GM21360 (cell line): ENCODE measurements around the gene PDSS2.
"Not testable (repeated sequence)": the region's sequence is repeated elsewhere in the genome, so short reads cannot be mapped to it uniquely, and the experiment has no call there.

Experiments
- ATAC-seq: cut with Tn5 transposase; IDR thresholded peaks from one replicate; pipeline ENCODE4 v1.9.1; 2021; ENCODE audit warnings: mild to moderate bottlenecking, moderate library complexity; ENCODE audit not compliant: unreplicated experiment

PDSS2 gene

DNA sequence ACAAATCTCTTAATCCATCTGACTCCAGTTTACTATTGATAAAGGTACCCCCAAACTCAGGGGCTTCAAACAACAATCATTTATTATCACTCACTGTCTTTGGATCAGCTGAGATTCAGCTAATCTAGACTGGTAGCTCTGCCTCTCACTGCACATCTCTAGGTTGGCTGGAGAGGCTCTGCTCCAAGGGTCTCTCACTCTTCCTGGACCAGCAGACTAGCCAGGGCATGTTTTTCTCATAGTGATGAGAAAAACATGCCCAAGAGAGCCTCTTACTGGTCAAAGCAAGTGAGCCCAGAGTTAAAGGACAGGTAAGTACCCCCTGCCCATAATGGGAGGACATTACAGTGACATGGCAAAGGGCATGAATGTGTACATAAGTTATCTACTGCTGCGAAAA is 228.9 kb downstream of the PDSS2 start:
- ATAC-seq, result no peak

DNA sequence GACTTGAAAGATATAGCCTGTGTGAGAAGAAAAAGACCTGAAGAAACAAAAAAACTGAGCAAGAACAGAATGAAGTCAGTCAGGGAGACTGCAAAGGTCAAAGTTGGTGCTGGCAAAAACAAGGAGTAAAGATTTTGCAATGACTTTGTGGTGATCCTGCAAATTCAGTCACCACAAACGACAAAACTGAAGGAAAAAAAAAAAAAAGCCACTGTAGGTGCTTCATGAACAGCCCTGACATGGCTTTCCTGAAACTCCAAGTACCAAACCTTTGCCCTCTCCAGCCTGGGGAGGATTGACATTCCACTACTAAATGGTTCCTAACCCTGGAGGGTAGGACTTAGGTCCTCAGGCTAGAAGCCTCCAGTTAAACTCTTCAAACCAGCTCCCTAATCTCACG is 229.3 kb downstream of the PDSS2 start:
- ATAC-seq, result no peak

DNA sequence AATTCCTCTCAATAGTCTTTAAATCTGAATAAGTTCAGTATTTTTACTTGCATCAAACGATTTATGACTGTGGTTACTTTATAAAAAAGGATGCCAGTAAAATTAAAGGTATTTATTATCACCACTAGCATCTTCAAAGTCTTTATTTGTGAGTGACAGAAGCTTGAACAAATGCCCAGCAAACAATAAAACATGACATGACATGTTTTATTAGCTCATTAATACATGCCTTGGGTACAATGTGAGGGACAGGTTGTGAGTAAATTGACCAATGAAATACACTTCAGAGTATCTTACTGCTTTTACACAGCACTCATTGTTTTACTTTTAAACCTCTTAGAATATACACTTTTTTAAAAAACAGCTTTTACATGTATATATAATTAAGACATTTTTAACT is 230.6 kb downstream of the PDSS2 start:
- no peak for ATAC-seq

DNA sequence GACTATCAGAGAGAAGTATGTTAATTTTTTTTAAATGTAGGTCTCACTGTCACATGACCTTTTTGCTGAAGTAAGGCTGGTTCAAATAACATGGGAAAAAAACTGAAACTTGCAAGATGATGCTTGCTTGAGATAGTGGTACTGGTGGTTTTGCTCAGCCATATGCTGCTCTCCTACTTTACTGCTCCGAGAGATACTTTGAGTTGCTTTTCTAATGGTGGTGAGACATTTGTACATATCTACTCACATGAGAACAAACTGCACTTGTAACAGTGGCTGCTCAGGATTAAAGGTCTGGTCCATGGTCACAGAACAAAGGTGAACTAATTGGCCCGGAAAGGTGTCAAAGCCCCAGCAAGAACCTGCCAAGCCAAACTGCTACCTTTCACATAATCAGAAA is 237.8 kb downstream of the PDSS2 start:
- ATAC-seq, result no peak

DNA sequence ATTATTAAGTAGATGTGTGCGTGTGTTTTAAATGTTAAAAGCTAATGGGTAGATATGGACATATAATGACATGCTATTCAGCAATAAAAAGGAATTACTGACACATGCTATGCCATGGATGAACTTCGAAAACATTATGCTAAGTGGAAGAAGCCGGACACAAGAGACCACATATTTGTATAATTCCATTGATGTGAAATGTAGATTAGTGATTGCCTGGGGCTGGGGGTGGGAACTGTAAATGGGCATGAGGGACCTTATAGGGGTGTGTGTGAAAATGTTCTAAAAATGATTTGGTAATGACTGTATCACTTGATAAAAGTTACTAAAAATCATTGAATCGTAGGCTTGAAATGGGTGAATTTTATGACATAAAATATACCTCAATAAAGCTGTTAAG is 239.5 kb downstream of the PDSS2 start:
- no peak for ATAC-seq

DNA sequence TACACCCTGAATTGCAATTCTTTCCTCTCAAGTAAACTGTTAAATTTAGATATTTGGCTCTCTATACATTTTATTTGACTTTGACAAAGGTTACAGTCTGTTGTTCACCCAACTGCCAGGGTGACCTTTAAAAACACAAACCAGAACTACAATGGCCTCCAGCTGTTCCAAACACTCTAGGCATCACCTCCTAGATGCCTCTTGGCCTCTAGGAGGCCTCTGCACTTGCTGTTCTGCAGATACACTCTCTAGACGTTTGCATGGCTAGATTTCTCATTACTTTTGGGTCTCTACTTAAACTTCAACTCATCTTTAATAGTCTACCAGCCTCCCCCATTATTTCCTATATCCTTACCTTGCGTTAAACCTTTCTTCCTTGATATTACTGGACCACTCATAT is 241.2 kb downstream of the PDSS2 start:
- no peak for ATAC-seq

DNA sequence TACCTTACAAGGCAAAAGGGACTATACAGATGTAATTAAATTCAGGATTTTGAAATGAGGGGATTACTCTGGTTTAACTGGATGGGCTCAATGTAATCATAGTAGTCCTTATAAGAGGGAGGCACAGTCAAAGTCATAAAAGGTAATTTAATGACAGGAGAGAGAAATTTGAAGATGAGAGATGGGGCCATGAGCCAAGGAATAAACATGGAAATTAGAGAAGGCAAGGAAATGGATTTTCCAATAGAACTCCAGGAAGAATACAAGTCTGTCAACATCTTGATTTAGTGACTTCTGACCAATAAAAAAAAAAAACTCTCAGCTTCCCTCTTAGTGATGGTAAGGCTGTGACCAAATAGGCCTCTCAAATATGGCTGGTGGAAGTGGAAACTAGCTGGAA is 242.1 kb downstream of the PDSS2 start:
- ATAC-seq, result no peak

DNA sequence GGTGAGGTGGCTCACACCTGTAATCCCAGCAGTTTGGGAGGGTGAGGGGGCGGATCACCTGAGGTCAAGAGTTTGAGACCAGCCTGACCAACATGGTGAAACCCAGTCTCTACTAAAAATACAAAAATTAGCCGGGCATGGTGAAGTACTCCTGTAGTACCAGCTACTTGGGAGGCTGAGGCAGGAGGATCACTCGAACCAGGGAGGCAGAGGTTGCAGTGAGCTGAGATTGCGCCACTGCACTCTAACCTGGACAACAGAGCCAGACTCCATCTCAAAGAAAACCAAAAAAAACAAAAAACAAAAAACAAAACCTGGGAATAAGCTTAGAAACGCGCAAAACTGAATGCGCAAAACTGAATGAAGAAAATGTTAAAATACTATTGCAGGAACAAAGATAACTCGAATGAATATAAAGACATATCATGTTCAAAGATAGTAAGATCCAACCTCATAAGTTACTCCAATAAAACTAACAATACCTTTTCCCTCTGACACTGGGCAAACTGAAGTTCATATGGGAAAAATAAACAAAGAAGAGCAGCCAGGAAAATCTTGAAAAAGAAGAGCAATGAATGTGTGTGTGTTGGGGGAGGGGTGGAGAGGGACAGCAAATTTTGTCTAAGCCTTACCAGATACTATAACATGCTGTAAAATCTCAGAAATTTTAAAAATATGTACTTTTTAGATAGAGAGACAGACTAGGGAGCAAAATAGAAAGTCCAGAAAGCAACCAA is 243.0 kb downstream of the PDSS2 start:
- ATAC-seq, result no peak

DNA sequence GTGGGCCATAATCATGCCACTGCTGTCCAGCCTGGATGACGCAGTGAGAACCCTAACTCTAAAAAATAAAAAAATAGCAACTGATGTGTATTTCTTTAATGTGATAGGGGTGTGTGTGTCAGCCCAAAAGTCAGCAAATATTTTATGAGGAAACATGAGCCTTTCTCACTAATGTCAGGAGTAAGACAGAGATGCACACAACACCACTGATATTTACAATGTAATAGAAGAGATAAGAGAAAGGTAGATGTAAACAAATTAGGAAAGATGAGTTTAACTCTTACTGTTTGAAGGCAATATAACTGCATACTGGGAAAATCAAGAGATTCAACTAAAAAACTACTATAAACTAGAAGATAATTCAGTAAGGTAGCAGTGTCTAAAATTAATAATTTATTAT is 244.0 kb downstream of the PDSS2 start:
- no peak for ATAC-seq

DNA sequence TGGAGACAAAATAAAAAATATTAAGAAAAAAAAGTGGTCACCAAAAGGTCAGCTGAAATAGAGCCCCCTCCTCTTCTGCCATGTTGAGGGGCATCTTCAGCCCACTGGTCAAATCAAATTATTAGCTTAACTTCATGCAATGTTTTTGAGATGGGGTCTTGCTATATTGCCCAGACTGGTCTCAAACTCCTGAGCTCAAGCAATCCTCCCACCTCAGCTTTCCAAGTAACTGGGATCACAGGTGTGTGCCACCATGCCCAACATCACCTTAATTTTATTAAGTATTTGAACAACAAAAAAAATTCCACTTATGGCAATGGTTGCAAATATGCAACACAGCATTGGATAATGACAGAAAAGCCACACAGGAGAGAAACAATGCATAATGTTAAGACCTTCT is 244.7 kb downstream of the PDSS2 start:
- no peak for ATAC-seq

DNA sequence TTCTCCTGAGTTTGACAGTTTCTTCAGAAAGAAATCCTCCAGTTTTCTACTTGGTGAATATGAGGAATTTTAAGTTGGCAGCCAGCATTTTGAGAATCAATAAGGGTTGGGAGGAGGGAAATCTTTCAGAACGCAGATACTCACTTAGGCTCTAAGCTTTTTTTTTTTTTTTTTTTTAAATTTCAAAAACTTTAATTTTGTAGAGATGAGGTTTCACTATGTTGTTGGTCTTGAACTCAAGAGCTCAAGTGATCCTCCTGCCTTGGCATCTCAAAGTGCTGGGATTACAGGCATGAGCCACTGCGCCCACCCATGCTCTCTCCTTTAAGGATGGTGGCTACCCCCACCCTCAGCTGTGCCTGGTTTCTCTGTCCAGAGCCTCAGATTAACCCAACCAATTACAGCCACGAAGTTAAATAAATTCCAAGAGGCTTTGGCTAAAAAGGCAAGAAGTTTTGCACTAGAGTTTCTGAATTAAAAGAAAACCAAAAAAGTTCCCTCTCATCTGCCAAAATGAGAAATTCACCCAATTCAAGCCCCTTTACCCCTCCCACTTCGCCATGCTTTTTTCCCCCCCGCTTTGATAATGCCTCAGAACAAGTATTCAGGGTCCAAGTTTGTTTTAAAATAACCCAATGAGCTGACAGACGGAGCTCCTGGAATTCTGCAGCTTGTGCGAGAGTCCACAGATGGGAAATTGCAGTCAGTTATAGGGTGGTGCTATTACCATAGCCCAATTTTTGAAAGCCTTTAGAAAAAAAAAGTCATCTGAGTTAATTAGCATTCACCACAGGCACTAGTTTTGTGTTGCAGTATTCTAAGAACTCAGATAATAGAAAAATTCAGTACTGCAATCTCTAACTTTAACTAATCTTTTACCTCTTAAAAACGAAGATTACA is 249.7 kb downstream of the PDSS2 start:
- ATAC-seq, result no peak

DNA sequence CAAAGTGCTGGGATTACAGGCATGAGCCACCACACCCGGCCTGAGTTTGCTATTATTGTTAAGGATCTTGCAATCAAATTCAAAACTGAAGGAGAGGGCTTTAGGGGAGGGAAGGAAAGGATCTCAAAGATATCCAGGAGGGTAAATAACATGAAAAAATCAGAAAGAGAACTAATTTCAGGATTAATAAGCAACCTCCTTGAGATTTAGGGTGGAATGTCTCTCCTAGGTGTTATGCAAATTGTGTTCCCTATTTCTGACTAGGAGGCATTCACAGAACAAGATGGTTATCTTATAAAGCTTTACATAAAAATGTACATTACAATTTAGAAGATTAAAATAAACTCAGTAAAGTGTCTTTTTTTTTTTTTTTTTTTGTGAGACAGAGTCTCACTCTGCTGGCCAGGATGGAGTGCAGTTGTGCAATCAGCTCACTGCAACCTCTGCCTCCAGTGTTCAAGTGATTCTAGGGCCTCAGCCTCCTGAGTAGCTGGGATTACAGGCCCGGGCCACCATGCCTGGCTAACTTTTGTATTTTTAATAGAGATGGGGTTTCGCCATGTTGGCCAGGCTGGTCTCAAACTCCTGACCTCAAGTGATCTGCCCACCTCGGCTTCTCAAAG is 252.0 kb downstream of the PDSS2 start:
- ATAC-seq, result no peak

DNA sequence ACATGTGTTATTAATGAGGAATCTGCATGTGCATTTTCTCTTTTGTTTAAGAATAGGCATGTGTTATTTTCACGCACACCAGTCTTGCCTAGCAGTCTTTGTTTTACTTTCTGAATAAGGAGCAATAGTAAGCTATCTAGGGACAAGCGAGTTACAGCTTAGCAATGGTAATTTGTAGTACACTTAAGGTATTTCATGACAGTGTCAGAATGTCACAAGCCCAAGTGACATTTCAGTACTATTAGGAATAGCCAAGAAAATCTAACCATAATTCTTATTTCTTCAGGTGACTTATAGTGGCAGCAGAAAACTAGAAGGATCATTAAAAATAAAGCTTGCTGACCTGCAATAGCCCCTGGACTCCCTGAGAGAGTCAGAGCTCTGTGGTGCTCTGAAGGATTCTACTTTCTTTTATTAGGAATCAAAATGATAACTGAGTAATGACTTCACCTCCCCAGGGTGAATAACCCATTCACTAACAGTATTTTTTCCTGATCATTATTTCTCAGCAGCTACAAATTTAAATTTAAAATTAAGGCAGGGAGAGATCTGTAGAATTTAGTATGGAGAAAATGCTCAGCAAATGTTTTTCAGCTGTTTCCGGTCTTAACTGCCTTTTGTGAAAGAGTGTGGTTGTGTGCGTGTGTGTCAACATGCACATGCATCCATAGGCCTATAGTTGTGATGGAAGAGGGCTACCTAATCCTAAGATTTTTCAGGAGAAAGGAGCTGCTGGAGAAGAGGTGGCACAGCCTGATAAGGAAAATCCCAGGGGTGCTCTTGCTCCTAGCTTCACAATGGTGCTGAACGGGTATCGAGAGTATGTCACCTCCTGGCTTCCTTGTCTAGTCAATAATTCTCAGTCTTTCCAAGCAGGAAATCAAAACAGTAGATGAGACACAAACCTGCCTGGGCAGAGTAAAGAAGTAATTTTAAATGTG is 254.0 kb downstream of the PDSS2 start:
- ATAC-seq, result no peak

DNA sequence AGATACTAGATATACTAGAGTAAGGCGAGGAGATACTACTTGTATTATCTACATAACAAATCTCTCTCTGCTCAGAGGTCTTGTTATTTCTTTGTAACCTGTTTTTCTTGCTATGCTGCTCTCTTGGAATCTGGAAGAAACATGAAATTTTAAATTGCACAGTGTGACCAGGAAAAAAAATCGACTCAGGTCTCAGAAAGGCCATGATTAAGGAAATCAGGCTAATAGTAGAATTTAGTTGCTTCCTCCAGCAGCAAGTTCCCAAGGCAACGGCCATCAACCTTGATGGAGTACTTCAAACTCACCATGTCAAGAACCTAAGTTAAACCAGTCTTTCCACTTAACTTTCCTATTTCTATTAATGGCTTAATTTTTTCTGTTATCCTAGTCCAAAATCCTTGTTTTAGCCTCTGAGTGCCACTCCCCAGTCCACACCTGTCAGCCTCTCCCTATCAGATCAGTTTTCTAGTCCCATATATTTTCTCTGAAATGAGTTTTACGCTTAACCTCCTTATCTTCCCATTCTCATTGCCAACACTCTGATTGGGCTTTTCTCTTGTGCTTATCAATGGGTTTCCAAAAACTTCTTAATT is 256.4 kb downstream of the PDSS2 start:
- ATAC-seq, result no peak

DNA sequence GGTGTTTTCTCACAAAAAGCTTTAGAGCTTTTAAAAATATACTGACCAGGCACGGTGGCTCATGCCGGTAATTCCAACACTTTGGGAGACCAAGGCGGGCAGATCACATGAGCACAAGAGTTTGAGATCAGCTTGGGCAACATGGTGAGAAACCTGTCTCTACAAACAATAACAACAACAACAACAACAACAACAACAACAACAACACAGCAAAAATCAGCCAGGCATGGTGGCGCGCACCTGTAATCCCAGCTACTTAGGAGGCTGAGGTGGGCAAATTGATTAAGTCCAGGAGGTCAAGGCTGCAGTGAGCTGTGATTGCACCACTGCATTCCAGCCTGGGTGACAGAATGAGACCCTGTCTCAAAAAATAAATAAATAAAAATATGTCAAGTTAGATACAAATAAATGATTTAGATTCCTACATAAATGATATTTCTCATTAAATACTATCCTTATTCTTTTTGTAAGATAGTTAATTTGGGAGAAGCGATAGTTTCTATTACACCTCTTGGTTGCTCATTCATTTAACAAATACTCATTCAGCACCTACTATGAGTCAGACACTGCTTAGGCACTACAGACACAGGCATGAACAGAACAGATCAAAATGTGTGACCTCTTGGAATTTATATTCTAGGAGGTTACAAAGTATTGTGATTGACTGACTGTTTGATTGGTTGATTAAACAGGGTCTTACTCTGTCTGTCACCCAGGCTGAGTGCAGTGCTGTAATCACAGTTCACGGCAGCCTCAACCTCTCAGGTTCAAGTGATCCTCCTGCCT is 260.5 kb downstream of the PDSS2 start:
- no peak for ATAC-seq

DNA sequence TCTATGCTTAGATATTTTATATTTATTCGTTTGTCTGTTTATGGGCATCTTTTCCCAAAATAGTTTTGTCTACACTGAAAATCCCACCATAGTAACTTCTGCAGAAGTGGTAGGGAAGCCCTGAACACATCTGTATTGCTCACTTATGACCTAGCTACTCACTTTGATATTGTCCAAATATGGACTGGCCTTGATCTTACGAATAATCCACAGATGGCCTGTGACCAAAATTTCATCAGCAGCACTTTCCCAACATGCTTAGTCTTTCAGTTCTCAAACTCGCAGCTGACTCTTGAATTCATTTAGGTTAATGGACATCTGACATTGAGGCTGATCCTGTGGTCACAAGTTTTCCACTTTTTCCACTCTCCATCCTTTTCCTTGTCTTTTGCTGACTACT is 263.2 kb downstream of the PDSS2 start:
- ATAC-seq, result no peak

DNA sequence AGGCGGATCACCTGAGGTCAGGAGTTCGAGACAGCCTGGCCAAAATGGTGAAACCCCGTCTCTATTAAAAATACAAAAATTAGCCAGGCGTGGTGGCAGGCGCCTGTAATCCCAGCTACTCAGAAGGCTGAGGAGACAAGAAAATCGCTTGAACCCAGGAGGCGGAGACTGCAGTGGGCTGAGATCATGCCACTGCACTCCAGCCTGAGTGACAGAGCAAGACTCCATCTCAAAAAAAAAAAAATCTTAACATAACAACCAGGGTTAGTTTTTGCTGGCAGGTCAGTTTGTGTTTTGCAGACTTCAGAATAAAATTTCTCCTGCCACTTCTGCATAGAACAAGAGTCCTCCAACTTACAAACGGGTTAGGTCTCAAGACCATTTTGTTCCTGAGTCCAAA is 264.6 kb downstream of the PDSS2 start:
- ATAC-seq, result not testable (repeated sequence)

DNA sequence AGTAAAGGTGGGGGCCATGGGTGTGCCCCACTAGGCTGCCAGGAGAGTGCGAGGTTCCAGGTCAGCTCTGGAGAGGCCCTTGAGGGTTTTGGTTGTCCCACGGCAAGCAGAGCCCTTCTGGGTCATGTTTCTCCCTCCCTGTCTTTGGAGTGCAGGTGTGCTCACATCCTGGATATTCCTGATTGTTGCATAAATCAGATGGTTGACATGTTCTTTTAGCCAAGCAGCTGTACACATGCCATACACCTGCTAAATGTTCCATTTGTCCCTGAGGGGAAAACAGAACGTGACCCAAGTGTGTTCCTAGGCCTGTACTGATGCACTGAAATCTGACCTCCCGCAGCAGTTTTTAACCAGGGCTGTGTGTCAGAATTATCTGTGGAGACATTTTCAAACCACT is 266.5 kb downstream of the PDSS2 start:
- no peak for ATAC-seq

DNA sequence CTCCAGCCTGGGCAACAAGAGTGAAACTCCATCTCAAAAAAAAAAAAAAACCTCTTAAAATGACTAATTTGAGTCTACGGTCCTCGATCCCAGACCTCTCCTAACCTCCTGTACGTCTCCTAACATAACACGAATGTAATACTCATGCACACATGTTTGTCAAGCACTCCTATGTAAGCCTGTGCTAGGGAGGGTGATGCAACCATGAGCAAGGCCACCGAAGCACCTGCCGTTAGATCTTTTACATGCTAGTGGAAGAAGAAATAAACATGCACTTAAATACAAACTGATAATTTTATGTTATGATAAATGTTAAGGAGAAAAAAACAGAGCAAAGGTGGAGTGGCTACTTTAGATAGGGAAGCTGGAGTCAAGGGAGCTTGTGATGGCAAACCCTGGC is 271.7 kb downstream of the PDSS2 start:
- no peak for ATAC-seq

DNA sequence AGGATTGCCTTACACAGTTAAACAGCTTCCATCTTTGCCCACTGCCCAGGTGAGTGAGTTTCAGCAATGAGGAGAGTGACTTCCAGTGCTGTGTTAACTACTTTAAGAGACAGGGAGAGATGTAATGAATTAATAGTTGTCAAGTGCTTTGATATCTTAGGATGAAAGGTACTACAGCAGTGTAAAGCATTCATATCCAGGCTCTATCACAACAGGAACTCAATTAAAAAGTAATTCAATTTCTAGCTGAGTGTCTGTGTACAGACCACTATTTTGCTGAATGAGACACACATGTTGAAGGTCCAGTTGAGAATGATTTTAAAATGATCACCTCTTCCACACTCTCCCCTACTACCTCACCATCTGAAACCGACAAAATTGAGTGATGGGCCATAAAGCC is 273.3 kb downstream of the PDSS2 start:
- no peak for ATAC-seq
